GM18526 (cell line): ENCODE data around the gene MED9.

Experiments
- POLR2A ChIP-seq: IDR thresholded peaks from 3 replicates; pipeline ENCODE4 v1.6.1; 2011; ENCODE audit not compliant: insufficient read length; ENCODE audit errors: extremely low read depth

The MED9 gene

DNA sequence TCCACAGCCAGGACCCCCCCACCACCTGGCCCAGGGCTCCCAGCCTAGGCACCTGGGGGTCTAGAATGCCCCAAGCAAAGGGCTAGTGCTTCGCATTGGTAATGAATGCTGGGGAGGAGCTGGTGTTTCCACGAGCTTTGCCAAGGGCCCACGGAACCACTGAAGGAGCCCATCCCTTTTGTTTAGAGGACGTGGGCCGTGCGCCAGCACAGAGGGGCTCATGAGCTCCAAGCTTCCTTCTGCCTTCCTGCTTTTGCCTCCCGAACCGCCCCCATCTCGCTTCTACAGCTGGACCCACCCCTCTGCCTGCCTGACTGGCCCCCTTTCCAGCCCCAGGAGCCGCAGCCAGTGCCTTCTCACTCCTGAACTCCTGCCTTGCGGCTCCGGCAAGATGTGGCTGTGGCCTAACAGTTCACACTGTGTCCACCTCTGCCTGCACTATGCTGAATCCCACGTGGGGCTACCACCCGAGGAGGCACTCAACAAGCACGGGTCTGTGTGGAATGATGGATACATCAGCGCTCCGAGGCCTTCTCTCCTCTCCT lies 51.2 kb downstream of the MED9 start:
- no peak for TF ChIP-seq POLR2A

DNA sequence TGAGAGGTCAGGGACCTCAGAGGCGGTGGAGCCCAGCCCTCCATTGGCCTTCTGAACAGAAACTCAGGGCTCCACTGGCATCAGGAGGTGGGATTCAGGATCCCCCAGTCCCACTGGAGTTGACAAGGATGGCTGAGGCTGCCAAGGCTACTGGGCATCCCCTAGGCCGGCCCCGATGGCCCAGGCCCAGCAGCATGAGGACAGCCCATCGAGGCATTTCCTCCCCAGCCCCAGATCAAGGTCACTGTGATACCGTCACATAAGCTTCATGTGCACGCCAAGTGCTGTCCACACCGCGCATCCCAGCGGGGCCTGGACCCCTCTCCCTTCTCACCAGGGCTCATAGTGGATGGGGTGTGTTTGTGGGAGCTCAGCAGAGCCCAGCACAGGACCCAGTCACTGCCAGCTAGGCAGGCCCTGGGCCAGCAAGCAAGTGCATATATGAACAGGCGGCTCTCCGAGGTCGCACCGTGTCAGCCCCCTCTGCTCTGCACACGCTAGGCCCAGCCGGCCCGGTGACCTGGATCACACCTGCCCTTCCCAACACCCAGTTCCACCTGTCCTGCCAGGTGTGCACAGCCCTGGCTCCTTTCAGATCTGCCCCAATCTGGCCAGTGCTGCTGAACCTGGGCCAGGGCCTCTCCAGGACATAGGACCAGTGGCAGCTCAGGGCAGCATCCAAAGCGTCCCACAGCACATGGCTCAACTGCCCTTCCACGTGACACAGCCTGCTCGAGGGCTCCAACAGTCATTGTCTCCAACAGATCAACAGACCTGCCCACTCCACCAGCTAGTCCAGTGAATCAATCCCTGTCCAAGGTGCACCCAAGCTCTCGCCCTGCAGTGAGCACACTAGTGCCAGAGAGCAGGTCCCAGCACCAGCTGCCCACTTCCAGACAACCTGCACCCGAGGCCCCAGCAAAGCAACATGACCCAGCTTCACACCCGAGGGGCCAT lies 52.2 kb downstream of the MED9 start:
- TF ChIP-seq POLR2A = no peak

DNA sequence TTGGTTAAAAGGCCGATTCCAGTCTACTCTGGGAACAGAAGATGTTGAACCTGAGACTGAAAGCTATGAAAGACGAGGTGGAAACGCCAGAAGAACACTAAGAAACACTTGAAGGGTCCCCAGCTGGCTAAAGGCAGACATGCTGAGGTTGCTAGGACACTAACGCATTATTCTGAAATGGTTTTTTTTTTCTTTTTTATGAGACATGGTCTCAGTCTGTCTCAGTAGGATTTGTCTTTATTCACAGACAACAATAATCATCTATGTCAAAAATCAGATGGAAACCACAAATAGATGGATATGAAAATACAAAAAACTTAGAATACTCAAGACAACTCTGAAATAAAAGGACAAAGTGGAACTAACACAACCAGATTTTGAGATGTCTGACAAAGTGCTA lies 54.4 kb downstream of the MED9 start:
- TF ChIP-seq POLR2A = no peak

DNA sequence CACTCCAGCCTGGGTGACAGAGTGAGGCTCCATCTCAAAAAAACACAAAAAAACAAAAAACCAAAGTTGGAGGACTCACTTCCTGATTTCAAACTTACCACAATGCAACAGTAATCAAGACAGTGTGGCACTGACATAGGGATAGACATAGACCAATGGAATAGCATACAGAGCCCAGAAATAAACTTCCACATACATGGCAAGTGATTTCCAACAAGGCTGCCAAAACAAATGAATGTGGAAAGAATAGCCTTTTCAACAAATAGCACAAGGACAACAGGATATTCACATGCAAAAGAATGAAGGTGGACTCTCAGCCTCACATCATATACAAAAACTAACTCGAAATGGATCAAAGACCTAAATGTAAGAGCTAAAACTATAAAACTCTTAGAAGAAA lies 56.2 kb downstream of the MED9 start:
- no peak for TF ChIP-seq POLR2A

DNA sequence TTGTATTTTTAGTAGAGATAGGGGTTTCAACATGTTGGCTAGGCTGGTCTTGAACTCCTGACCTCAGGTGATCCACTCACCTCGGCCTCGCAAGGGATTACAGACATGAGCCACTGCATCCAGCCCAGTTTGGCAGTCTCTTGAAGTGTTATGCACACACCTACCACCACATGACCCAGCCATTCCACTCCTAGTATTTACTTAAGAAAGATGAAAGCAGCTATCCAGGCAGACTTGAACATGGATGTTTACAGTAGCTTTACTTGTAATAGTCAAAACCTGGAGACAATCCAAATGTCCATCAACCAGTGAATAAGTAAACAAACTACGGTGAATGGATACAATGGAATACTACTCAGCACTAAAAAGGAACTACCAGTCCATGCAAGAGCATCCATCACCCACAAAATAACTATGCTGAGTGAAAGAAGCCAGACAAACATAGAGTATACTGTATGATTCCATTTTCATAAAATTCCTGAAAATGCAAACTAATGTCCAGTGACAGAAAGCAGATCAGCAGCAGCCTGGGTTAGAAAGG lies 57.2 kb downstream of the MED9 start:
- TF ChIP-seq POLR2A = no peak

DNA sequence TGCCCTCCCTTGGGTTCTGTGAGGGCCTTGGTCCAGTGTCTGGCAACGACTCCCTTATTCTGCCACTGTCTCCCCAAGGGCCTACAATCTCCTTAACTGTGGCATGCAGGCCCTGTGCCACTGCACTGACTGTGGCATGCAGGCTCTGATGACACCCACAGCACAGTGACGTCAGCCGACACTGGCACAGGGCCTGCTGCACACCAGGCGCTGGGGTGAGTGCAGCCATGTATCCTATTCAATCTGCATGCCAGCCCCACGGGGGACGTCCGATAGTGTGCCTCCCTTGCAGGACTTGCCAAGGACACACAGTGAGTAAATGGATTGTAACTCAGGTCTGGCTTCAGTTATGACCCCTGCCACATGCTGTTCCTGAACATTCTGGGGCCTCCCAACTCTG lies 59.2 kb downstream of the MED9 start:
- TF ChIP-seq POLR2A = no peak

DNA sequence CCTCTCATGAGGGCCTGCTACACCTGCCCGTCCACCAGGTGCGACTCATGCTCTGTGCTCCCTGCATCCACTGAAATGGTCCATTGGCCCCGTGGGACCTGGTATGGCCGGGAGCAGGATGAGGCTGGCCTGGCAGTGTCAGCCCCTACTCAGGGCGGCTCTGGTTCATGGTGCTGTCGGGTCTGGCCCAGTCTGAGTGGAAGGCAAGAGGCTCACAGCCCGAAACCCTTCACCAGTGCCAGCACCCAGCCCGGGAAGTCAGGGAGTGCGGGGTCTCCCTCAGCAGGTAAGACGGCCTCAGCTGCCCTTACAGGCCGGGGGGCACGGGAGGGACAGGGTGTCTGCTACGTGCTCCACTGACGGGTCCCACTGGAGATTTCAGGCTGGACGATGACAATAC lies 59.9 kb downstream of the MED9 start:
- TF ChIP-seq POLR2A = no peak

DNA sequence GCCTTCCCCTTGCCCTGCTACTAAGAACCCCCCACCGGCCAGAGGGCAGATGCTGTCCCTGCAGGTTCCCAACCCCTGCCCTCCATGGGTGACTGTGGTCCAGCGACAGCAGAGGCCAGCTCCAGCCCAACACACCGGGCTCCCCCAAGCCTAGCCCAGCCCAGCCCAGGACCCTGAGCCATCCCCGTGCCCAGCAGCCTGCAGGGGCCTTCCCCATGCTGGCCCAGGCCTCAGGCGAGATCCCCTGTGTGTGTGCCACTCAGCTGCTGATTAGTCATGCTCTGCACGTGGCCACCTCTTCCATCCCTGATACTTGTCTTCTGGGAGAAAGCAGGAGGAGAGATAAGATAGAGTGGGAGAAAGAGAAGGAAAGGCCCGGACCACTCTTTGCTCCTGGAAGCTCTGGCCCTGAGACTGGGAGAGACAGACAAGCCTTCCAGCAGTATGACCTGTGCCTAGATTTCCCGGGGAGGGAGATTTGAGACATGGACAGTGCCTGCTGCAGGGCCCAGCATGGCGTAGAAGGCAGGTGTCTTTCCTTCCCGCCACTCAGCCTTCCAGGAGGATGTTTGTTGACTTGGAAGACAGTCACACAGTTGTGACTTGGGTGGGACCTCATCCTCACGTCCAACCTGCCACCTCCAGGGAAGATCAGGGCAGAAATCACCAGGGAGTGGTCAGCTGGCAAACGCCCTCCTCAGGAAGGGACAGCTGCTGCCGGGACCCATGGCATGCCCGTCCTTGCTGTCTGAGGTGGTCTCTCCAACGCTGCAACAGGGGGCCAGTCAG lies 60.7 kb downstream of the MED9 start:
- no peak for TF ChIP-seq POLR2A

DNA sequence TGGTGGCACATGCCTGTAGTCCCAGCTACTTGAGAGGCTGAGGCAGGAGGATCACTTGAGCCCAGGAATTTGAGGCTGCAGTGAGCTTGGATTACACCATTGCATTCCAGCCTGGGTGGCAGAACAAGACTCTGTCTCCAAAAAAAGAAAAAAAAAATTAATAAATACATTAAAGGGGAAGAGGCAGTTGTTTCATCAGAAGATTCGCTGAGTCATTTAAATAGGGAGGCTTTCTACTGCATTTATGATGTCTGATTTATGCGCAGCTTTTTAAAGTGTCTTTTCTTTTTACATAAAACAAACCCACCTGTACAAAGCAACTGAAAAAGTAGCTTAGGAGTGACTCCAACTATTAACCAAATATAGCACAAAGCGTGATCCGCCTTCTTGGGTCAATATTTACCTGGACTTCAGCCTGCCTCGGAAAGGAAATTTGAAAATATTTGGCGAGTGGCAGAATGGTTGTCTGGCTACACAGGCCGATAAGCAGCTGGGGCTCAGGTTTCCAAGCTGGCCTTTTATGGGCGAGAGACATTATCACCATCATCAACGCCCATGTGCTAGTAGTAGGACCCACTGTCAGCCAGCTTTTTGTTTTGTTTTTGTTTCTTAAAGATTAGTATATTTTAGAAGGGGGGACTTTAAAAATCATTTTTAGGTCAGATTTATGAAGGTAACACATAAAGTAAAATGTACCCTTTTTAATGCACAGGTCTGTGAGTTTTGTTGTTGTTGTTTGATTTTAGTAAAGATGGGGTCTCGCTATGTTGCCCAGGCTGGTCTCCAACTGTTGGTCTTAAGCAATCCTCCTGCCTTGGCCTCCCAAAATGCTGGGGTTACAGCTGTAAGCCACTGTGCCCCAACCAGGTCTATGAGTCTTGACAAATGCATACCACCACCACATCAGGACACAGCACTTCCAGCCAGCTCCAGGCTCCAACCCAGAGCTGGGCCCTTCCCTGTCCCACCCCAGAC lies 61.9 kb downstream of the MED9 start:
- TF ChIP-seq POLR2A = no peak

DNA sequence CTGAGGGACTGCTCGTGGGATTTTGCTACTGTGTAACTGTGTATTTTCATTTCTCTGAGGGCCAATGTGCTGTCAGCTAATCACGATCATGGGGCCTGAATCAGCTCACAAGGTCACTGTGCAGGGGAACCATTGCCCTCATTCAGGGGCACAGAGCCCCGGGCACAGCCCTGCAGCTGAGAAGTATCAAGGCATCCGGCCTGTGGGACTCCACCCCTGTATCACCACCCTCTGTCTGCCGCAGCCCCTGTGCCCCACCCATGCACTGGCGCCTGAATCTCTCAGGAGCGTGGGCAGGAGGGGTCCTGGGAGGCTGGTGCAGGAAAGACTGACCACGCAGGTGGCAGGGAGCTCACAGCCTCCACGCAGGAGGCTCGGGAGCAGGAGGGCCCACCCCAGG lies 62.8 kb downstream of the MED9 start:
- TF ChIP-seq POLR2A = no peak

DNA sequence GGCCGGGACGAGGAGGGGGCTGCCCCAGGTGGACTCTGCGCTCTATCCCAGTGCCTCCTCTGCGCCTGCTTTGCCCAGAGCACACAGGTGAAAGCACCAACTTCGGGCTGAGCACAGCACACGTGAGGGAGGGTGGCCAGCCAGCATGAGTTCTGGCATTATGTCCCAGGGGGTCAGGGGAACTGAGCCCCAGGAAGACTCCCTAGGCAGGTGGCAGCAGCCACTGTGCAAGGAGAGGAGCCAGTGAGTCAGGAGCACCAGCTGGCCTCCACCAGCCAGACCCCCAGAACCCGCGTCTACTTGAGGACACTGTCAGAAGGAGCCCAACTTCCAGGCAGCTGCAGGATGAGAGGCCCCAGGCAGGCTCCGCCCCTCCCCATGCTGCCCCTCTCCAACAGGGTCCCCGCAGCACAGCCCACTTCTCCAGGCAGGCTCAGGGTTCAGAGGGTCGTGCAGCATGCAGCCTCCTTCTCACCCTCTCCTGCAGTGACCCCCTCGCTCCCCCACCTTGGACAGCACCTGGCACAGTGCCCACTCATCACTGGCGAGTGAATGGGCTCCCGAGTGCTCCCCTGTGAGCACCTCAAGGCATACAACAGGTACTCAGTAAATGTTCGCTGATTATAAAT lies 63.6 kb downstream of the MED9 start:
- no peak for TF ChIP-seq POLR2A

DNA sequence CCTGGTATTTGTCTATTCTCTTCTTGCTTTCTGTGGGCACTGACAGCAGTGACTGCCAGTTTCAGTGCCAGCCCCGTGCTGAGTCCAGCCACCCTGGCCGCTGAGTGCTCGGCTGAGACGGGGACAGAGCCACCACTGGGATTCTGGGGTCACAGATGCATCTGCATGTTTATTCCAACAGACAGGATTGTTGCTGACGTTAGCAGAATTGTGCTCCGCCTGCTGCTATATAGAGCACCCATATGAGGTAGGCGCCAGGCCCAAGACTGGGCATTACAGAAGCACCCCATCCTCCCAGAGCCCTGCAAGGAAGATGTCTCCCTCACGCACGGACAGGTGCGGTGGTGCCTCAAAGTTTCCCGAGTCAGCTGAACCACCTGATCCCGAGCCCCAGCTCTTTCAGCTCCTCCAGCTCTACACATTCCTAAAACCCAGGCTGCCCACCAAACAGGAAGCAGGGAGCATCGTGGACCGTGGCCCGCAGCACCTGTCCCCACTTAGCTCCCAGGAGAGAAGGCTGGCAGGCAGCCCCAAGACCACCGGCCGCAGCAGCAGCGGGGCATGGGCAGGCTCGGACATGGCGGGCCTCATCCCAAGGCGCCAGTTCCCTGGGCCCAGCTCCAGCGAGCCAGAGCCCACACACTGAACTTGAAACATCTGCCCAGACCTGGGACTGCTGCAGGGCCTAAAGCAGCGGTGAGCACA lies 64.3 kb downstream of the MED9 start:
- TF ChIP-seq POLR2A = no peak

DNA sequence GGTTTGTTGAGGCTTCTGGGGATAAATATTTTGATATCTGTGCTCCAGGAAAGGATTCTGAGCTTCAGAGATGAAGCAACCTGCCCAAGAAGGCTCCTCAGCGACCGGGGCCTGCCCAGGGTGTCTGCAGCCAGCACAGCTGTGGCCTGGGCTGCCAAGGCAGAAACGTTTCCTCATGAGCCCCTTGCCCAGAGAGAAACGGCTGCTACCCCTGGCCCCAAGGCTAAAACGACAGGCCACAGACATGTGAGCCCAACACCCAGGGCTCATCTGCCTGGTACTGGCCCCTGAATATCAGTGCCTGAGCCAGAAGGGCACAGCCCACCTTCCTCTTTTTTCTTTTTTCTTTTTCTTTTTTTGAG lies 64.8 kb downstream of the MED9 start:
- TF ChIP-seq POLR2A = no peak
